ENCODE results near the gene CCDC182. TPM values are rescaled to one million over a fixed set of nuclear protein-coding genes. Genes with fewer than 3 reads are reported as not detected.

CCDC182 gene
- polyA plus RNA-seq, 3 donors, result not detected

GRCh38 chr17:57761887-57762286 is 16.8 kb upstream of the CCDC182 start:
- DNase-seq (ENCODE audit: extremely low read depth in 1 of 11, low read depth in 9 of 11, low spot score in 4 of 11), result no peak

GRCh38 chr17:57760046-57760445 is 14.9 kb upstream of the CCDC182 start:
- DNase-seq (ENCODE audit: extremely low read depth in 1 of 11, low read depth in 9 of 11, low spot score in 4 of 11), result no peak

- no peak for DNase-seq (ENCODE audit: extremely low read depth in 1 of 11, low read depth in 9 of 11, low spot score in 4 of 11)
Measured at GRCh38 chr17:57758654-57759053, 13.6 kb upstream of the CCDC182 start.

- DNase-seq (ENCODE audit: extremely low read depth in 1 of 11, low read depth in 9 of 11, low spot score in 4 of 11), result no peak
Measured at GRCh38 chr17:57757735-57758134, 12.6 kb upstream of the CCDC182 start.

- DNase-seq (ENCODE audit: extremely low read depth in 1 of 11, low read depth in 9 of 11, low spot score in 4 of 11), result no peak
Measured at GRCh38 chr17:57756951-57757350, 11.9 kb upstream of the CCDC182 start.

GRCh38 chr17:57755480-57756070 is 10.5 kb upstream of the CCDC182 start:
- DNase-seq (ENCODE audit: extremely low read depth in 1 of 11, low read depth in 9 of 11, low spot score in 4 of 11), result no peak

- DNase-seq (ENCODE audit: extremely low read depth in 1 of 11, low read depth in 9 of 11, low spot score in 4 of 11), result no peak
Measured at GRCh38 chr17:57752031-57752905, 7.2 kb upstream of the CCDC182 start.

- no peak for DNase-seq (ENCODE audit: extremely low read depth in 1 of 11, low read depth in 9 of 11, low spot score in 4 of 11)
Measured at GRCh38 chr17:57751348-57751971, 6.4 kb upstream of the CCDC182 start.

GRCh38 chr17:57750895-57751294 is 5.8 kb upstream of the CCDC182 start:
- peak in 1 of 11 donors; percentile 51 for DNase-seq (ENCODE audit: extremely low read depth in 1 of 11, low read depth in 9 of 11, low spot score in 4 of 11)

GRCh38 chr17:57750109-57750871 is 5.2 kb upstream of the CCDC182 start:
- no peak for DNase-seq (ENCODE audit: extremely low read depth in 1 of 11, low read depth in 9 of 11, low spot score in 4 of 11)

- DNase-seq (ENCODE audit: extremely low read depth in 1 of 11, low read depth in 9 of 11, low spot score in 4 of 11), result no peak
Measured at GRCh38 chr17:57749701-57750100, 4.6 kb upstream of the CCDC182 start.

- peak in 6 of 11 donors; percentile 39 to 59 (median 51) for DNase-seq (ENCODE audit: extremely low read depth in 1 of 11, low read depth in 9 of 11, low spot score in 4 of 11)
Measured at GRCh38 chr17:57747221-57748017, 2.3 kb upstream of the CCDC182 start.

GRCh38 chr17:57746221-57746620 is 1.1 kb upstream of the CCDC182 start:
- DNase-seq (ENCODE audit: extremely low read depth in 1 of 11, low read depth in 9 of 11, low spot score in 4 of 11), result no peak

GRCh38 chr17:57744195-57745170 is 616 bp downstream of the CCDC182 start:
- DNase-seq (ENCODE audit: extremely low read depth in 1 of 11, low read depth in 9 of 11, low spot score in 4 of 11), result no peak

GRCh38 chr17:57740235-57740528 is 4.9 kb downstream of the CCDC182 start:
- no peak for DNase-seq (ENCODE audit: extremely low read depth in 1 of 11, low read depth in 9 of 11, low spot score in 4 of 11)

- no peak for DNase-seq (ENCODE audit: extremely low read depth in 1 of 11, low read depth in 9 of 11, low spot score in 4 of 11)
Measured at GRCh38 chr17:57739402-57740234, 5.5 kb downstream of the CCDC182 start.

- no peak for DNase-seq (ENCODE audit: extremely low read depth in 1 of 11, low read depth in 9 of 11, low spot score in 4 of 11)
Measured at GRCh38 chr17:57737450-57737849, 7.6 kb downstream of the CCDC182 start.
